HG03460 (cell line): ENCODE measurements around the gene RPL35.

Experiments used
- ATAC-seq: cut with Tn5 transposase; IDR thresholded peaks from one replicate; pipeline ENCODE4 v1.9.1; 2021; ENCODE audit not compliant: unreplicated experiment

Gene RPL35

DNA sequence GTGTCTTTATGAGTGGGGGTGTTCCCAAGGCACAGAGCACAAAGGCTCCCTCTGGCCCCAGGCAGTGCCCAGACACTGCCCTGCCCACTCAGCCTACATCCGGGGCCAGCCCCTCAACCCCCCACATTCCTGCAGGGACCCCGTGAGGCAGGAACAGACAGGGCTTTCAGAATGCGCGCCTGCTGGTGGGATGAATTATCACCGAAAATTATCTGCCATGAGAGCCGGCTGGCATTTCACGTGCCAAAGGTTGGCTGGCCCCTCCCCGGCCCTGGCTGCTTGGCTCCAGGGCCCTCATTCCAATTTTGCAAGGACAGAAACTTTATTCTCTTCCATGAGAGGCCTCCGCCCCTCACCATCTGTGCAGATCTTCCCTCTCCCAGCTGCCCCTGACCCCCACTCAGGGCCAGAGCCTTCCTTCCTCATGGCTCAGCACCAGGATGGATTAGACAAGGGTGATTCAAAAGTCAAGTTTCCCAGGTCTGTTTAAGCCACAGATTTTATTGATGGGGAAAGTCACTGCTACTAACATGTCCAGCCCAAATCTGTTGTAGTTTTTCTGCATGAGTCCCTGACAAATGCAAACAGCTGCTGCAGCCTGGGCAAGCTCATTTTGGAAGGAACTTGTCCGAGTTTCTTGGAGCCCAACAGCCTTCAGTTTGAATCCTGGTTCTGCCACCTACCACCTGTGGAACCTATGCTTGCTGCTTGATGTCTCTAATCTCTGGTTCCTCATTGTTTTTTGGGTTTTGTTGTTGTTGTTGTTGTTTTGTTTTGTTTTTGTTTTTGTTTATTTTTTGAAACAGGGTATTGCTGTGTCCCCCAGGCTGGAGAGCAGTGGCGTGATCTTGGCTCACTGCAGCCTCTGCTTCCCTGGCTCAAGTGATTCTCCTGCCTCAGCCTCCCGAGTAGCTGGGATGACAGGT, 40.8 kb downstream of the RPL35 start:
- no peak for ATAC-seq

DNA sequence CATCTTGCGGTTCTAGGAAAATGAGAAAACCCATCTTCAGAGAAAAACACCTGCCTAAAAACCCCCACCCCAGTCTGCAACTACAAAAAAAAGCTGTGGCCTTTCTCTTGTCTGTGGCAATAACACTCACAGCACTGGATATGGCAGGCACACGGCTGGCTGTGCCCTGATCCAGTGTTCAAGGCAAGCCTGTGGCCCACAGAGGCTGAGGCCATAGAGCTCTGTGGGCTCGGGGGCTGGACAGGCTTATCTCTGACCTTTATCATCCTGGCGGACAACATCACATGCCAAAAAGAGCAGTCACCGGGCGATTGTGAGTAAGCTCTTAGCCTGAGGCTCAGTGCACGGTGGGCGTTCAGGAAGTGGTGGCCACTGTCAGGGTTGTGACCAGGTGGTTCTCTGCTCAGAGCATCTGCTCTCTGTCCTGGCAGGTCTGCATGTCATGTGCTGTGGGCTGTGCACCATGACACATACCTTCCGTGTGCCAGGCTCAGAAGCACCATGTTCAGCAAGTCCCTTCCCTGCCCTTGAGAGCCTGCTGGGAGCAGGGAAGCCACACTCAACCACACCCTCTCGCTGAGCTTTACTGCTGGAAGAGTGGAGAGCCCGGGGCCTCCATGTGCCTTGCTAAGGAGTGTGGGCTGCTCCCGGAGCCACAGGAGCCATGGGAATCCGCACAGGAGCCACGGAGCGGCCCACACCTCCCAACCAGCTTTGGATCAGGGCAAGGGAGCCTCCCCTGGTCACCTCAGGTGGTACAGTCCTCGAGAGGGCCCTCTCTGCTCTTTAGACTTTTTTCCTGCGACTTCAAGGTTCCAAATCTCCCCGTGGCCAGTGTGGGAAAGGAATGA, 43.1 kb downstream of the RPL35 start:
- ATAC-seq, result no peak

DNA sequence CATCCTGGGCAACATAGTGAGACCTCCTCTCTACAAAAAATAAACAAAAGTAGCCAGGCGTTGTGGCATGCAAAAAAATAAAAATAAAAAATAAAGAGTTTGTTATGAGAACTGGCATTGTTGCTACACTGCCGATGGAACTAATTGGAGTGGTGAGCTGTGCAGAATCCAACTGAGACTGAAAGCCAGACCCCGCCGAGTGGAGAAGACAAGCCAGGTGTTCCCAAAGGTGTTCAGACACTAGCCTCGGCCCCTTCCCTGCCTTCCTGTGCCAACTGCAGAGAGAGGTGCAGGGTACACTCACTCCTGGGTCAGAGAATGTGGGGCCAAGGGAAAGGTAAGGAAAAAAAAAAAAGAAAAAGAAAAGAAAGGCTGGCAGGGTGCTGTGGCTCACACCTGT, 46.2 kb downstream of the RPL35 start:
- no peak for ATAC-seq

DNA sequence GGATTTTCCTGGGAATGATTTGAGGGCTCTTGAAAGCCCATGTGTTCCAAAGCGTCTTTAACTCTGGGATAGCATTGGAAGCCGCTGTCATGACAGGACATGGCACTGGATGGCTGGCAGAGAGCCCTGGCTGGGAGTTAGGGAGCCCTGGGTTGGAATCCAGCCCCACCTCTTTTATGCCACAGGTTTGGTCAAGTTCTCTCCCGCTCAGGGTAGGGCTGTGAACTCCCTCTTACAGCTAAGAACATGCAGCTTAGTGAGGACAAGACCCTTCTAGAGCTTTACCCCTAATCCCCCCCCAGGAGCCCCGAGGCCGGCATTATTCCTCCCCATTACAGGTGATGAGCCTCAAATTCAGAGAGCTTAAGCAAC, 47.6 kb downstream of the RPL35 start:
- no peak for ATAC-seq

DNA sequence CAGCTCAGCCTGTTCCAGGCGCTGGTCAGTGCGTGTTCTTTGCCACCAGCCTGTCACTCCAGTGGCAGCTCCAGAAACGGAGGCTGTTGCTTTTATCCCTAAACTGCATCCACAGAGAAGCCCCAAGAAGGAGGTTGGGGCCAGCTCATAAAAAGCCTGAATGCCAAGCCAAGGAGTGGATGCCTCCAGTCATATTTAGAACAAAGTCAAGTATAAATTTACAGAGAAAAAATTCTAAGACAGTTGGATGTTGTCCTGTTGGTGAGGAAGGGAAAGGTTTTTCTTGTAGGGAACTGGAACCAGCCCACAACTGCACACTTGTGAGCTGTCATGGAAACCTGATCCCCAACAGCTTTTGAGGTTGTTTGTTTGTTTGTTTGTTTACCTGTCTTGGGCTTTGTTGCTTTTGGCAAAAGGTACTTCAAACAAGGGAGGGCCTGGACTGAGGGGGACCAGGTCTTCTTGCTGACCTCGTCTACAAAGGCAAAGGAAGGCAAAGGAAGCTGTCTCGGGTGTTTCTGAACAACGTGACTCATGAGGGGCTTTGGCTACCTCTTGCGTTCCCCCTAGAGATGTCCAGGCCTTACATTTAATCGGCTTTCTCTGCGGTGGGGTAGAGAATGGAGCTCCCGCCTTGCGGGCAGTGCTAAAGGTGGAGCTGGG, 48.1 kb downstream of the RPL35 start:
- no peak for ATAC-seq

DNA sequence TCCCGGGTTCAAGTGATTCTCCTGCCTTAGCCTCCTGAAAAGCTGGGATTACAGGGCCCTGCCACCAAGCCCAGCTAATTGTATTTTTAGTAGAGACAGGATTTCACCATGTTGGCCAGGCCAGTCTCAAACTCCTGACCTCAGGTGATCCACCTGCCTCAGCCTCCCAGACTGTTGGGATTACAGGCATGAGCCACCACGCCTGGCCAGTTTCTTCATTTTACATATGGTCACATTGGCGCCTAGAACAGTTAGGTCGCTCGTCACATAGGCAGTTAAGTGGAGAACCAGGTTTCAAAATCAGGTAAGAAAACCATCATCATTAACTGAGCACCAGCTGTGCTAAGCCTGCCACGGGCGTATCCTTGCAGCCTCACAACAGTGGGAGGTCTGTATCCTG, 48.7 kb downstream of the RPL35 start:
- ATAC-seq, result no peak

DNA sequence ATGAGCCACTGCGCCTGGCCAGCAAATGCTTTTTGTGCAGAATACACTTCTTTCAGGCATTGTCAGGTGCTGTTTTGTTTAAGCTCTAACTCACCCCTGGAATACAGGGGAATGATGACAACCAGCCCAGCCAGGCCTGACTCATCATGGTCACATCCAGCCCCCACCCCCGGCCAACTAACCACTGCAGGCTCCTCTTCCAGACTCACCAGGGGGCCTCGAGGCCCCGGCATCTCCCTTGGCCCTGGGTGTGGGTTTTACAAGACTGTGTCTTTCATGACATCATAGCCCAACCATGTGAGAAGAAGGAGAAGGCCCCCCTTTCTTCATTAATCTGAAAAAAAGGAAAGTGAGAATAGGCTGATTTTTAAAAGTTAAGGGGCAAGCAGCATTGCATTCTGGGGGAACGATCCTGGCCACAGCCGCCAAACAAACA, 49.3 kb downstream of the RPL35 start:
- no peak for ATAC-seq

DNA sequence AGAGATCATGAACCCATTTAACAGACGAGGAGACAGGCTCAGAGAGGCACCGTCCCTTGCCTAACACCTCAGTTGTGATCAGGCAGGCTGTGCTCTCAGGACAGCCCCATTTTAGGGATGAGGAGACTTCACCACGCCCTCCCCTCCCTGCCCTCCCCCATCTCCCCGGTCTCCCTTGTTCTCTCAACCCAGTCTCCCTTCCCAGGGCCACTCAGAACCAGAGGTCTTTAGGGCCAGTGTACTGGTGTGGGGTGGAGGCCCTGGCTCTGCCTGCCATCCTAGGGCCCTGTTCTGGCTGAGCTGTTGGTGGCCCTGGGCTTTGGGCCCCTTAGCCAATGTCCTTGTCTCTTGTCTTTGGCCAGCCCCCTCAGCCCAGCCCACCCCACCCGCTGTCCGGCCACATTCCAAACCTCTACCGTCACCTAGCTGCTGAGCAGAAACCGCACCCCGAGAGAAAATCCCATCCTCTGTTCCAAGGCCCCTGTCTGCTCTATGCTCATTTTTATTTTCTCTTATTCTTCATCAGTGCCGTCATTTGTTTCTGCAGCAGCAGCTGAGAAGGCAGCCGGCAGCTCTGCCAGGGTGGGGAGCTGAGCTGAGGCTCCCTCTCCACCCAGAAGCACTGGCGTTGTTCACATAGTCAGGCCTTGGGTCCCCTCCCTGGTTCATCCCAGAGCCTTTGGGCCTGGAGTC, 50.9 kb downstream of the RPL35 start:
- no peak for ATAC-seq

DNA sequence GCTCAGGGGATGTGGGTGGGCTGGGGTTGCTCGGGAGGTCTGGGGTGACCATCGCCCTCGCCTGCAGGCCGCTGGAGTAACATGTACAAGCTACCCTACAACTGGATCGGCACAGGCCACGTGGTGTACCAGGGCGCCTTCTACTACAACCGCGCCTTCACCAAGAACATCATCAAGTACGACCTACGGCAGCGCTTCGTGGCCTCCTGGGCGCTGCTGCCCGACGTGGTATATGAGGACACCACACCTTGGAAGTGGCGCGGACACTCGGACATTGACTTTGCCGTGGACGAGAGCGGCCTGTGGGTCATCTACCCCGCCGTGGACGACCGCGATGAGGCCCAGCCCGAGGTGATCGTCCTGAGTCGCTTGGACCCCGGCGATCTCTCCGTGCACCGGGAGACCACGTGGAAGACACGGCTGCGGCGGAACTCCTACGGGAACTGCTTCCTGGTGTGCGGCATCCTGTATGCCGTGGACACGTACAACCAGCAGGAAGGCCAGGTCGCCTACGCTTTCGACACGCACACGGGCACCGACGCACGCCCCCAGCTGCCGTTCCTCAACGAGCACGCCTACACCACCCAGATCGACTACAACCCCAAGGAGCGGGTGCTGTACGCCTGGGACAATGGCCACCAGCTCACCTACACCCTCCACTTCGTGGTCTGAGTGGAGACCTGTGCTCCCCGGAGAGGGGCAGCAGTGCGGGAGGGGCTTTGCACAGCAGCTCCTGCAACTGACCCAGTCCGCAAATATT, 51.8 kb downstream of the RPL35 start:
- no peak for ATAC-seq

DNA sequence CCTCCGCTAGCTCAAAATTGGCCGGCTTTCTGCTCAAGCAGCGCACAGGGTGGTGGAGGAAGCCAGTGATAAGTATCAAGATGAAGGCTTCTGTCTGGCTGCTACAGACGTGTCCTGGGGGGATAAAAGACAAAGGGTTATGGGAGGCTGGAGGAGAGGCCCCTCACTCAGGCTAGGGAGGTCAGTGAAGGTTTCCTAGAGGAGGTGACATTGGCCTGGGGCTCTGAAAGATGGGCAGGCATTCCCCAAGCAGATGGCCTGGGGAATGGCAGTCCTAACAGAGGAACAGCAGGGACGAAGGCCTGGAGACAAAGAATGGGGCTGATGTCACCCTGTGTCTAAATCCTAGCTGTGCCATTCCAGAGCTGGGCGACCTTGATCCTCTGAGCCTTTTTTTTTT, 52.5 kb downstream of the RPL35 start:
- ATAC-seq, result no peak

DNA sequence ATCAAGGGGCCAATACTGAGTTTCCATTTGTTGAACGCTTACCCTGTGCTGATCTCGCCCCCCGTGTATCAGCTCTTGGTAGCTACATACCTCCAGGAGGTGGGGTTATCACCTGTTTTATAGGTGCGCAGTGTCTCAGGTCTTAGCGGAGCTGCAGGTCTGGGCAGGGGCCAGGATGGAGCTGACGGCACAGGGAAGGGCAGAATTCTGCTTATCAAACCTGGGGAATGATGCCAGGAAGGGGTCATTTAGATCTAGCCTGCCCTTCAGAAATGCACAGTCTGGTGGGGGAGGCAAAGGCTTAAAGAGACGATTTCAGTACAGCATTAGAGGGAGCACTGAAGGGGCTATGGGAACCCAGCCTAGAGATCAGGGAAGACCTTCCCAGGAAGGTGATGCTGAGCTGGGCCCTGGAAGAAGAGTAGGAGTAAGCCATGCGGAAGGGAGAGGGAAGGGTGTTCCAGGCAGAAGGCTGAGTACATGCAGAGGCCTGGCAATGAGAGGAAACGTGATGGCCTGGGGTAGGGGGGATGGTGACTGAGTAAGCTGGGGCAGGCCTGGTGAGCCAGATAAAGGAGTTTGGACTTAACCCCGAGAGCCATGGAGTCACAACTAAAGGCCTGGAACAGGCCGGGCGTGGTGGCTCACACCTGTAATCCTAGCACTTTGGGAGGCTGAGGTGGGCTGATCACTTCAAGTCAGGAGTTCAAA, 53.4 kb downstream of the RPL35 start:
- no peak for ATAC-seq
